Astrocyte (in vitro differentiated cells and primary cell): ENCODE data around the gene NHLRC2.

Experiments
- CTCF ChIP-seq: IDR thresholded peaks from 2 replicates; pipeline ENCODE4 v1.5.1; 2011; ENCODE audit warnings: low read depth, mild to moderate bottlenecking, inconsistent platforms, low read length, moderate library complexity; ENCODE audit not compliant: insufficient read depth
- EZH2 ChIP-seq: IDR thresholded peaks from 2 replicates; pipeline ENCODE4 v1.6.1; 2012; ENCODE audit warnings: mild to moderate bottlenecking, low read length, inconsistent platforms; ENCODE audit not compliant: insufficient read depth

- no peak for TF ChIP-seq EZH2
- no peak for TF ChIP-seq CTCF
Measured at GRCh38 chr10:113880236-113880635, 25.8 kb downstream of the NHLRC2 start.
